ENCODE results near the gene SPTY2D1. TPM values are rescaled to one million over a fixed set of nuclear protein-coding genes. Genes with fewer than 3 reads are reported as not detected.
"Not testable (repeated sequence)": the region's sequence is repeated elsewhere in the genome, so short reads cannot be mapped to it uniquely, and the experiment has no call there.

SPTY2D1 gene, protein sequence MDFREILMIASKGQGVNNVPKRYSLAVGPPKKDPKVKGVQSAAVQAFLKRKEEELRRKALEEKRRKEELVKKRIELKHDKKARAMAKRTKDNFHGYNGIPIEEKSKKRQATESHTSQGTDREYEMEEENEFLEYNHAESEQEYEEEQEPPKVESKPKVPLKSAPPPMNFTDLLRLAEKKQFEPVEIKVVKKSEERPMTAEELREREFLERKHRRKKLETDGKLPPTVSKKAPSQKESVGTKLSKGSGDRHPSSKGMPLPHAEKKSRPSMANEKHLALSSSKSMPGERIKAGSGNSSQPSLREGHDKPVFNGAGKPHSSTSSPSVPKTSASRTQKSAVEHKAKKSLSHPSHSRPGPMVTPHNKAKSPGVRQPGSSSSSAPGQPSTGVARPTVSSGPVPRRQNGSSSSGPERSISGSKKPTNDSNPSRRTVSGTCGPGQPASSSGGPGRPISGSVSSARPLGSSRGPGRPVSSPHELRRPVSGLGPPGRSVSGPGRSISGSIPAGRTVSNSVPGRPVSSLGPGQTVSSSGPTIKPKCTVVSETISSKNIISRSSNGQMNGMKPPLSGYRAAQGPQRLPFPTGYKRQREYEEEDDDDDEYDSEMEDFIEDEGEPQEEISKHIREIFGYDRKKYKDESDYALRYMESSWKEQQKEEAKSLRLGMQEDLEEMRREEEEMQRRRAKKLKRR
- 18.5 TPM for total RNA-seq
- long read RNA-seq, full-length matches to known transcripts, result 12 of 19 reads
- long read RNA-seq, partial matches to known transcripts, result 3 of 19 reads
- long read RNA-seq, other reads (novel, unspliced or antisense), result 4 of 19 reads

DNA sequence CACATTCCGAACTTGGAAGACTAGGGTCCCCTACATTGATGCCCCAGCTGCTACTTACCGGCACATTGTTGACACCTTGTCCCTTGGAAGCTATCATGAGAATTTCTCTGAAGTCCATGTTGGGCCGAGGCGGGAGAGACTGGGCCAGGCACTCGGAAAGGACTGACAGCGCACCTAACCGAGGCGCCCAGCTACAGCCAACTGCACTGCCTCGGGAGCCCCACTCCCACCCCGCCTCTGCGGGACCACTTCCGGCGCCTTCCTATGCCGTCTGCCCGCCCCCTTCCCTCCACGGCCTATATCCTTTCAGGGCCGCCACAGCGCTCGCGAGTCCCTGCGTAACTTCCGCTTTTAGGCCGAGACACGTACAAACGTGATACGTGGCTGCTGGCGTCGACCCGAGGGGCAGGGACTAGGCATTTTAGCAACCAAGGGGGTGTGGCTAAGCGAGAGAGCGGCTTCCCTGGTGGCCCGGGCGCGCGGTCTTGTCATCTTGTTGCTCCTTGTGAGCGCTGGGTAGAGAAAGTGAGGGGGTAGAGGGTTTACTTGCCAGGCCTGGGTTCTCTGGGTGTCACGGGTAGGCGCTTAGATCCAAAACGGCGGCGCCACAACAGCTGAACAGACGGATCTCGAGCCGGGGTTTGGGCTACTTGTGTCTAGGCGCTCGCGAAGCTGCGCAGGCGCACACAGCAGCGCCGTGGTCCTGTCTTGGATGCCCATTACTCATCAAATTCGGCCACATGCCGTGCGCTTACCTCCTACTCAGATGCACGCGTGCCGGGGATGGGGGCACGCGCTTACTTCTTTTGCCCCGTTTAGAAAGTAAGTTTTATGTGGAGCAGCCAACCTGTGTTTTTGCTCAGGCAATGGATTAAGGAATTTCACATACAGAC is at the start of gene SPTY2D1:
Gene SPTY2D1, minus strand, starts transcription at position 203 of the 893 bp plus-strand sequence. Its CDS starts 85 bp downstream, at position 118.
- intact Hi-C loops (cut with DNase I), result no loop called here
- peak within 1 kb of the TSS; percentile 90 for H3K27ac ChIP-seq
- peak within 1 kb of the TSS; percentile 68 for H3K4me3 ChIP-seq
- ATAC-seq (peak; percentile 99), DNase-seq (peak; percentile 99)
- TF ChIP-seq, protein P1, sequence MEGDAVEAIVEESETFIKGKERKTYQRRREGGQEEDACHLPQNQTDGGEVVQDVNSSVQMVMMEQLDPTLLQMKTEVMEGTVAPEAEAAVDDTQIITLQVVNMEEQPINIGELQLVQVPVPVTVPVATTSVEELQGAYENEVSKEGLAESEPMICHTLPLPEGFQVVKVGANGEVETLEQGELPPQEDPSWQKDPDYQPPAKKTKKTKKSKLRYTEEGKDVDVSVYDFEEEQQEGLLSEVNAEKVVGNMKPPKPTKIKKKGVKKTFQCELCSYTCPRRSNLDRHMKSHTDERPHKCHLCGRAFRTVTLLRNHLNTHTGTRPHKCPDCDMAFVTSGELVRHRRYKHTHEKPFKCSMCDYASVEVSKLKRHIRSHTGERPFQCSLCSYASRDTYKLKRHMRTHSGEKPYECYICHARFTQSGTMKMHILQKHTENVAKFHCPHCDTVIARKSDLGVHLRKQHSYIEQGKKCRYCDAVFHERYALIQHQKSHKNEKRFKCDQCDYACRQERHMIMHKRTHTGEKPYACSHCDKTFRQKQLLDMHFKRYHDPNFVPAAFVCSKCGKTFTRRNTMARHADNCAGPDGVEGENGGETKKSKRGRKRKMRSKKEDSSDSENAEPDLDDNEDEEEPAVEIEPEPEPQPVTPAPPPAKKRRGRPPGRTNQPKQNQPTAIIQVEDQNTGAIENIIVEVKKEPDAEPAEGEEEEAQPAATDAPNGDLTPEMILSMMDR (IDR thresholded peaks at IDR 0.05), result peak; percentile 13
- H3K9me3 ChIP-seq, result no peaks in the 10 kb centered on the region
- no peaks in the 10 kb centered on the region for H3K36me3 ChIP-seq
- no peaks in the 10 kb centered on the region for H3K27me3 ChIP-seq
- peaks cover 12% of the 10 kb centered on the region for H3K4me1 ChIP-seq

DNA sequence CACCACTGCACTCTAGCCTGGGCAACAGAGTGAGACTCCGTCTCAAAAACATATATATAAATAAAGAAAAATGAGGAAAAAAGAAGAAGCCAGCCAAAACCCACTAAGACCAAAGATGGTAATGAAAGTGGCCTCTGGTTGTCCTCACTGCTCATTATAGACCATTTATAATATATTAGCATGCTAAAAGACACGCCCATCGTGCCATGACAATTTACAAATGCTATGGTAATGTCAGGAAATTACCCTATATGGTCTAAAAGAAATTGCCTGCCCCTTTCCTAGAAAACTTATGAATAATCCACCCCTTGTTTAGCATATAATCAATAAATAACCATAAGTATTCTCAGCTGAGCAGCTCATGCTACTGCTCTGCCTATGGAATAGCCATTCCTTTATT is 48.3 kb upstream of the SPTY2D1 start:
- no peaks in the 10 kb centered on the region for H3K4me1 ChIP-seq
- intact Hi-C loops (cut with DNase I), result no loop called here
- TF ChIP-seq, protein P1 (IDR thresholded peaks at IDR 0.05), result no peak
- H3K4me3 ChIP-seq, result no peak overlapping the region
- H3K36me3 ChIP-seq, result no peaks in the 10 kb centered on the region
- no peaks in the 10 kb centered on the region for H3K27me3 ChIP-seq
- no peak overlapping the region for H3K27ac ChIP-seq
- ATAC-seq (no peak), DNase-seq (no peak)
- H3K9me3 ChIP-seq, result no peaks in the 10 kb centered on the region

DNA sequence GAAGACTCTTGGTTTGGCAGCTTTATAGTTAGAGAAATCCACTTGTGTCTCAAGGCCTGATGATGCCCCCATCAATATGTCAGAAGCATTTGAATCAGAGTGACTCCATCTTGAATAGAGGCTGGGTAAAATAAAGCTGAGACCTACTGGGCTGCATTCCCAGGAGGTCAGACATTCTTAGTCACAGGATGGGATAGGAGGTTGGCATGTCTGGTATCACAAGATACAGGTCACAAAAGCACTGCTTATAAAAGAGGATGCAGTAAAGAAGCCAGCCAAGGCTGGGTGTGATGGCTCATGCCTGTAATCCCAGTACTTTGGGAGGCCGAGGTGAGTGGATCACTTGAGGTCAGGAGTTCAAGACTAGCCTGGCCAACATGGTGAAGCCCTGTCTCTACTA is 47.8 kb upstream of the SPTY2D1 start:
- H3K27me3 ChIP-seq; ATAC-seq; H3K27ac ChIP-seq; DNase-seq; H3K4me3 ChIP-seq; H3K36me3 ChIP-seq; H3K9me3 ChIP-seq; intact Hi-C loops (cut with DNase I); H3K4me1 ChIP-seq: not testable (repeated sequence)

DNA sequence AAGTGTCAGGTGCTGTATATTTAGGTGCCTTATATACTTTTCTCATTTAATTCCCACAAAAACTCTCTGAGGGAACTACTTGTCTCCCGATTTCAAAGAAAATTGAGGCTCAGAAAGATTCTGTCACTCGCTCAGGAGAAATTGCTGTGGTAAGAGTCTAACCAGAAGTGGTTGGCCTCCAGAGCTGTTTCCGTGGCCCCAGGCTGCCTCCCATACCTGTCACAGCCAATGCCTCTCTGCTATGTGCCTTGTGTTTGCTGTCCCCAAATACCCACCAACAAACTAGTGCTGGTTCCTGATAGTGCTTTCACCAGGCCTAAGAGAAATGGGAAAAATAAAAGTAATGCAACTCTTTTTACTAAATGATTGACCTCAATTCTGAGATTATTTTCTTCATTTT is 43.4 kb upstream of the SPTY2D1 start:
- ATAC-seq (no peak), DNase-seq (no peak)
- no peak overlapping the region for H3K27ac ChIP-seq
- TF ChIP-seq, protein P1 (IDR thresholded peaks at IDR 0.05), result no peak
- intact Hi-C loops (cut with DNase I), result no loop called here
- H3K27me3 ChIP-seq, result no peaks in the 10 kb centered on the region
- H3K9me3 ChIP-seq, result no peaks in the 10 kb centered on the region
- no peaks in the 10 kb centered on the region for H3K36me3 ChIP-seq
- no peaks in the 10 kb centered on the region for H3K4me1 ChIP-seq
- H3K4me3 ChIP-seq, result no peak overlapping the region

GRCh38 chr11:18676803-18677202 is 42.7 kb upstream of the SPTY2D1 start:
- Histone ChIP-seq H3K27me3 (no peaks in the 10 kb centered on the region), H3K4me1 (no peaks in the 10 kb centered on the region), H3K9me3 (no peaks in the 10 kb centered on the region), H3K4me3 (no peak overlapping the region), H3K27ac (no peak overlapping the region), H3K36me3 (no peaks in the 10 kb centered on the region)
- TF ChIP-seq, protein P1 (IDR thresholded peaks at IDR 0.05), result no peak
- DNase-seq (no peak), ATAC-seq (no peak)
- intact Hi-C loops (cut with DNase I), result no loop called here

DNA sequence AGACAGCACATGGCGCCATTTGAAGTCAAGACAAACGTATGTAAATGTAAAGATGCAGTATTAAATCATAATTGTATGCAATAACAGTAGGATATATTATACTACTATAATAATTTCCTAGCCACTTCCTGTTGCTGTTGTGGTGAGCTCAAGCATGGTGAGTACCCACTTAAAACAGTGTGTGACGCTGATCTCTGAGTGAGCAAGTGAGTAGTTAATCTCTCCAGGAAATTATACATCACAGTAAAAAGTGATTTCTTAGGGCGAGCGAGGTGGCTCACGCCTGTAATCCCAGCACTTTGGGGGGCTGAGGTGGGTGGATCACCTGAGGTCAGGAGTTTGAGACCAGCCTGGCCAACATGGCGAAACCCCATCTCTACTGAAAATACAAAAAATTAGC is 38.1 kb upstream of the SPTY2D1 start:
- H3K4me3 ChIP-seq; H3K27me3 ChIP-seq; H3K36me3 ChIP-seq; H3K27ac ChIP-seq; H3K9me3 ChIP-seq; H3K4me1 ChIP-seq; ATAC-seq; intact Hi-C loops (cut with DNase I); DNase-seq: not testable (repeated sequence)

All from upper lobe of right lung (tissue), 1 donor.